Stimulated activated CD4-positive, alpha-beta T cell treated with anti-CD3 and anti-CD28 coated beads, Interleukin-12 subunit alpha, Interleukin-12 subunit beta, amount 100 ng/mL, for 4 hours (primary cell): ENCODE measurements around the gene ARHGAP29.

ENCODE experiments used
- DNase-seq: peaks from one replicate; pipeline ENCODE4 v3.0.0-alpha.2; 2020

Gene ARHGAP29

GRCh38 chr1:94260635-94261387 is 23.4 kb upstream of the ARHGAP29 start:
- DNase-seq, result no peak

- DNase-seq, result no peak
These were observed 22.4 kb upstream of the ARHGAP29 start for GRCh38 chr1:94259635-94260289.

GRCh38 chr1:94258873-94259331 is 21.5 kb upstream of the ARHGAP29 start:
- no peak for DNase-seq

GRCh38 chr1:94257444-94257843 is 20.1 kb upstream of the ARHGAP29 start:
- no peak for DNase-seq

DNA sequence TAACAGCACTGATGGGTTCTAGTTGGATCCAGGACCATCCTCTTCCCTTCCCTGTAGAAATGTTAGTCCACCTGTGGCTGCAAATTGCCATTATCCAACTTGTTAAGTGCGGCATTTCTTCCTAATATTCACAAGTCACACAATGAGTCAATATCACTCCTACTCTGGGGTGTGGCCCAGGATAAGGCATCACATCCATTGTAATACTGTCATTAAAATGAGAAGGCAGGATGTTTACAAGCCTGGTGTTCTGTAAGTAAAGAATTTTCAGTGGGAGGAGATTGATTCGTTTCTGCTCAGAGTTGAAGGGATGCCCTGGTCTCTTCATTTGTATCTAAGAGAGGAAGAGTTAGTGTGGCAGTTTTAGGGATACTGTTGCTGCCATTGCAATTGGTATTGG is 18.1 kb upstream of the ARHGAP29 start:
- DNase-seq, result no peak

DNA sequence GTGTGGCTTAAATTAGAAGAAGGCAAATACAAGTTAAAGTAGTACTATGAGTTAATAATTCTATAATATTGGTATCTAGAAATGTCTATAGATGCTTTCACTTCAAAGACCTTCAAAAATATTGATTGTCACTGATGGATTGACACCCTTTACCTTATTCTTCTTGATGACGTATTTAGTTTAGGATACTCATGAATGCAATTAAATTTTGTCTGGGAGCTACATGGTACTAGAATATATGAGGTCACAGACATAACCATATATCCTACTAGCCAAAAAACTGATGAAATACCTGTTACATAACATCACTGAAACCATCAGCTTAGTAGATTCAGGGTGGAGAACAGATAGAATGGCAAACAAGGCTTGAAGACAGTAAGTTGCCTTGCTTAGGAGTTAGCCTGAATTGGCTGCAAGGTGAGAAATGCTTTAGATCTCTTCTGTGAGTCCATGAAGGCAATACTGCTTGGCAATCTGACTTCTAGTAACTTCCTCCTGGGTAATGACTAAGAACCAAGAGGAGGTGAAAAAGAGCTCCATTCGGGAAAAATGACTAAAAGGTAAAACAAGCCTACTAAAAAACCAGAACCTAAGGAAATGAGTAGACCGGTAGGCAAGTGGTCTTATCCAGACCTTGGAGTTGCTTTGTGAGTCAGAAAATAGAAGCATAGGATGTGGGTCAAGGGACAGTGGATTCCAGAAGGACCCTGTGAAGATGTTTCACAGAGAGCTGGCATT is 16.9 kb upstream of the ARHGAP29 start:
- no peak for DNase-seq

DNA sequence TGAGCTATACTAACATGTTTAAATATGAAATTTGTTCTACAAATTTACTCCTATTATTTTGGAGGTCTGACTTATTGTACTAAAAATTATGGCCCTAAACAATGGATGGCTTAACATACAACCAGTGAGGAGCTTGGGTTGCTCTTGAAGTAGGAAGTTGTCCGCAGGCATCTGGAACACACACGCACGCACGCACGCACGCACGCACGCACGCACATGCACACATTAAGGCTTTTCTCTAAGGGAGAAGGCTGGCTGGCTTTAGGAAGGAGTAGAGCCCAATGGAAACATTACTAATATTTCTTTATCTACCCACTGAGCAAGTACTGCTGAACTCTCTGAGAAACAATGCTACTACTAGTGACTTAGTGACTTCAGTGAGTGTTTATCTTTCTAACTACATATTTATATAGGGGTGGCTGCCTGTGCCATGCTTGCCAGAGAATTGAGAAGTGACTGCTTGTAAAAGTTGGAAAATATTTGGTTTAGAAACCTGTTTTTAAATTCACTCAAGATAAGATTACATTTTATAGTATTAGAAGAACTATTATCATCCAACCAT is 16.2 kb upstream of the ARHGAP29 start:
- no peak for DNase-seq

DNA sequence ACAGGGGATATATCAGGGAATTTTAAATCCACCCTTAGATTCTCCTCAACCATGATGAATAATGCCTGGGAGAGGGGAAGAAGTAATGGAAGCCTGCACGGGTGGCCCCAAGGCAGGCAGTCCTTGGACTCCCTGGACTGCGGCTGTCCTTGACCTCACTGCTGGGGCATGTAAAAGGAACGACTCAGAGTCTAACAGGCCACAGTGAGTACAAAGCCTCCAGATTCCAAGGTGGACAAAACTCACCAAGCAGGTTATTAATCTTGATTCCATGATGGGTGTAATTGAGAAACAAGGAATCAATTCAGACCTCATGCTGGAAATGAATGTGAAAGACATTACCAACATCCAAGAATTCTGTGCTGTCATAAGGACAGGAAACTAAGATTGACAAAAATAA is 13.0 kb upstream of the ARHGAP29 start:
- DNase-seq, result no peak

DNA sequence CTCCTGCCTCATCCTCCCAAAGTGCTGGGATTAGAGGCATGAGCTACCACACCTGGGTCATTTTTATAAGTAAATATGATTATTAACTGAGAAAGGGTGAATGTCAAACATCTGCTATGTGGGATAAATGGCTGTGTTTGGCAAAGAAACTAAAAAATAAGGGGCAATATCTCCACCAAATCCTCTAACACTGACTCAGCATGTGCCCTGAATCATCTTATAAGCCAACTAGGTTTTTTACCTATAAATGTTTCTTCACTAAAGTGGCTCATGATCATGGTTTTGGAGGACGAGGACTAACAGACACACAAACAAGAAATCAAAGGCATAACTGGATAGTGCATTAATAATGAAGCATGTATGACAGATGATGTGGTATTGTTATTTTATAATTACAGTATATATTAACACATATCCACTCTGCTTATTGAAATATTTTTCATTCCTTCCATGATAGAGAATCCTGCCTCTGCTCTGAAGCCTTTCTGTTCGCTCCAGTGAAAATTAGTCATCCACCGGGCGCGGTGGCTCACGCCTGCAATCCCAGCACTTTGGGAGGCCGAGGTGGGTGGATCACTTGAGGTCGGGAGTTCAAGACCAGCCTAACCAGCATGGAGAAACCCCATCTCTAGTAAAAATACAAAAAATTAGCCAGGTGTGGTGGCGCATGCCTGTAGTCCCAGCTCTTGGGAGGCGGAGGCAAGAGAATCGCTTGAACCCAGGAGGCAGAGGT is 11.7 kb upstream of the ARHGAP29 start:
- DNase-seq, result no peak

GRCh38 chr1:94247138-94248094 is 10.0 kb upstream of the ARHGAP29 start:
- DNase-seq, result no peak

- DNase-seq, result no peak
These were observed 9.3 kb upstream of the ARHGAP29 start for GRCh38 chr1:94246692-94247137.

GRCh38 chr1:94245747-94246438 is 8.5 kb upstream of the ARHGAP29 start:
- DNase-seq, result no peak

- DNase-seq, result no peak
These were observed 7.4 kb upstream of the ARHGAP29 start for GRCh38 chr1:94244816-94245215.

GRCh38 chr1:94243665-94244064 is 6.3 kb upstream of the ARHGAP29 start:
- DNase-seq, result no peak

GRCh38 chr1:94240822-94241221 is 3.4 kb upstream of the ARHGAP29 start:
- no peak for DNase-seq

- DNase-seq, result no peak
These were observed 2.4 kb upstream of the ARHGAP29 start for GRCh38 chr1:94239796-94240195.

DNA sequence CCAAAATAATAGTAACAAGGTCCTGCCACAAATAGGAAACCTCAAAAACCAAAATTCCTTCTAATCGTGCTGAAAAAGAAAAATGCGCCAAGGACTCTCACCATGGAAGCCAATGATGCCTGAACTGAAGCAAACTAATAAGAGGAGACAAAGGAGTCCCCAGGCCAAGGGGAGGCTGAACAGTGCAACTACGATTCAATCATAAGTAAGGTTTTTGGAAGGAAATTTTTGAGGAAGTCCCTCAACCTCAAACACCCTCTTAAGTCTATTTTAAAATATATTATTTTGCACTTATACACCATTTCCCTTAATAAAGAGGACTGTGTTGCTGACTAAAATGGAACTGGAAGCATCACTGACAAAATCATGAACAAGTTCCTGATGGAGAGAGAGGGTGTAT is 1.7 kb upstream of the ARHGAP29 start:
- no peak for DNase-seq

GRCh38 chr1:94236630-94237290 is 624 bp downstream of the ARHGAP29 start:
- no peak for DNase-seq

DNA sequence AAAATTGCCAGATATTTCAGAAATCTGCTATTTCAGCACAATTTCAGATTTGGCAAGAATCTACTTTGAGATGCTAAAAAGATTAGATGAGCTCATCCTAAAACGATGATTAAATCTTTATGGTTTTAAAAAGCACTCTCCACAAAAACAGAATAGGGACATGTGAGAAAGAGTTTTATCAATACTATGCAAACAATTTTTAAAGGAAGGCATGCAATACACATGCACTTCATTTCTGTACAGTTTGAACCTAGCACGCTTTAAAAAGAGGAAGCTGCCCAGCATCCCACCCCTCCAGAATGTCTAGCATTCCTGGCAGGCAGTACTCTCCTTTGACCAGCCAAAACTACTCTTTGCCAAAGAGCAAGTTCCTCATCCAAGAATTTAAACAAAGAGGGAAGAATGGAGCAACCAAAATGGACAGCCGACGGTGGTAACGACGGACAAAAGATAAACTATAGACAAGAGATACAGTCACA is 1.3 kb downstream of the ARHGAP29 start:
- no peak for DNase-seq
